Measurements from ENCODE around the gene TTC7B. TPM values are rescaled to one million over a fixed set of nuclear protein-coding genes. Genes with fewer than 3 reads are reported as not detected.

The TTC7B gene
- polyA plus RNA-seq, 1 donor (not counting 4 experiments of a cell fraction or from before 2014, with no cell fraction given), result 21.4 TPM

GRCh38 chr14:90539996-90540395 is 276.2 kb downstream of the TTC7B start:
- dilution Hi-C loops (cut with MboI; ENCODE audit: extremely low pct_ligation_motif_present, low sequenced_read_pairs), result no loop called here

GRCh38 chr14:90539496-90539775 is 276.8 kb downstream of the TTC7B start:
- DNase-seq (ENCODE audit: low read depth, low spot score) (no peak), FAIRE-seq (no peak)
- Histone ChIP-seq H3K27ac (ENCODE audit: control insufficient read depth, insufficient read depth, low read length) (no peak overlapping the region), H2AFZ (ENCODE audit: control insufficient read depth, low read length) (no peak overlapping the region), H3K9ac (ENCODE audit: control insufficient read depth, extremely low read depth, insufficient read depth, low read length) (no peak overlapping the region), H3K4me3 (ENCODE audit: control insufficient read depth in 2 of 3, extremely low read depth in 1 of 3, insufficient read depth in 2 of 3, low read depth in 1 of 3, low read length in 3 of 3) (no peak overlapping the region), H3K79me2 (ENCODE audit: control insufficient read depth, insufficient read depth, low read length) (no peaks in the 10 kb centered on the region), H3K27me3 (ENCODE audit: control insufficient read depth, extremely low read depth, insufficient read depth, low read length) (no peaks in the 10 kb centered on the region), H3K36me3 (ENCODE audit: control insufficient read depth in 2 of 2, extremely low read depth in 1 of 2, insufficient read depth in 2 of 2, low read length in 2 of 2) (no peaks in the 10 kb centered on the region), H3K9me1 (ENCODE audit: control insufficient read depth, extremely low read depth, insufficient read depth, low read length) (no peaks in the 10 kb centered on the region), H3K4me1 (ENCODE audit: control insufficient read depth, extremely low read depth, insufficient read depth, low read length) (no peaks in the 10 kb centered on the region), H3K4me2 (ENCODE audit: control insufficient read depth, extremely low read depth, insufficient read depth, low read depth, low read length) (no peak overlapping the region), H4K20me1 (ENCODE audit: control insufficient read depth, extremely low read depth, insufficient read depth, low read length) (no peaks in the 10 kb centered on the region), H3K9me3 (ENCODE audit: control insufficient read depth, low read depth, low read length) (no peaks in the 10 kb centered on the region)
- dilution Hi-C loops (cut with MboI; ENCODE audit: extremely low pct_ligation_motif_present, low sequenced_read_pairs), result no loop called here
- no peak for TF ChIP-seq CTCF (optimal IDR thresholded peaks at IDR 0.05 in 1 of 3, IDR thresholded peaks at IDR 0.05 in 1 of 3, conservative IDR thresholded peaks at IDR 0.05 in 1 of 3; ENCODE audit: extremely low read depth in 1 of 3, insufficient read depth in 2 of 3, low read length in 3 of 3)
- TF ChIP-seq EZH2 (IDR thresholded peaks at IDR 0.05; ENCODE audit: low read length), result no peak

More at GRCh38 chr14:90539996-90540395, 276.2 kb downstream of the TTC7B start:
- Histone ChIP-seq H3K4me2 (ENCODE audit: control insufficient read depth, extremely low read depth, insufficient read depth, low read depth, low read length) (no peak overlapping the region), H3K4me3 (ENCODE audit: control insufficient read depth in 2 of 3, extremely low read depth in 1 of 3, insufficient read depth in 2 of 3, low read depth in 1 of 3, low read length in 3 of 3) (no peak overlapping the region), H3K9ac (ENCODE audit: control insufficient read depth, extremely low read depth, insufficient read depth, low read length) (no peak overlapping the region), H3K27ac (ENCODE audit: control insufficient read depth, insufficient read depth, low read length) (no peak overlapping the region), H3K9me3 (ENCODE audit: control insufficient read depth, low read depth, low read length) (no peaks in the 10 kb centered on the region), H3K4me1 (ENCODE audit: control insufficient read depth, extremely low read depth, insufficient read depth, low read length) (no peaks in the 10 kb centered on the region), H3K9me1 (ENCODE audit: control insufficient read depth, extremely low read depth, insufficient read depth, low read length) (no peaks in the 10 kb centered on the region), H3K36me3 (ENCODE audit: control insufficient read depth in 2 of 2, extremely low read depth in 1 of 2, insufficient read depth in 2 of 2, low read length in 2 of 2) (no peaks in the 10 kb centered on the region), H4K20me1 (ENCODE audit: control insufficient read depth, extremely low read depth, insufficient read depth, low read length) (no peaks in the 10 kb centered on the region), H2AFZ (ENCODE audit: control insufficient read depth, low read length) (no peak overlapping the region), H3K79me2 (ENCODE audit: control insufficient read depth, insufficient read depth, low read length) (no peaks in the 10 kb centered on the region), H3K27me3 (ENCODE audit: control insufficient read depth, extremely low read depth, insufficient read depth, low read length) (no peaks in the 10 kb centered on the region)
- FAIRE-seq, result no peak
- DNase-seq (ENCODE audit: low read depth, low spot score), result no peak
- TF ChIP-seq EZH2 (IDR thresholded peaks at IDR 0.05; ENCODE audit: low read length) (no peak), CTCF (optimal IDR thresholded peaks at IDR 0.05 in 1 of 3, IDR thresholded peaks at IDR 0.05 in 1 of 3, conservative IDR thresholded peaks at IDR 0.05 in 1 of 3; ENCODE audit: extremely low read depth in 1 of 3, insufficient read depth in 2 of 3, low read length in 3 of 3) (no peak)

Measured in keratinocyte (primary cell).